GM18873 (cell line): ENCODE data around the gene RXFP1.

Source experiments
- ATAC-seq: cut with Tn5 transposase; IDR thresholded peaks from one replicate; pipeline ENCODE4 v1.9.1; 2021; ENCODE audit warnings: mild to moderate bottlenecking, moderate library complexity, moderate number of reproducible peaks; ENCODE audit not compliant: unreplicated experiment, low FRiP score

Gene RXFP1

DNA sequence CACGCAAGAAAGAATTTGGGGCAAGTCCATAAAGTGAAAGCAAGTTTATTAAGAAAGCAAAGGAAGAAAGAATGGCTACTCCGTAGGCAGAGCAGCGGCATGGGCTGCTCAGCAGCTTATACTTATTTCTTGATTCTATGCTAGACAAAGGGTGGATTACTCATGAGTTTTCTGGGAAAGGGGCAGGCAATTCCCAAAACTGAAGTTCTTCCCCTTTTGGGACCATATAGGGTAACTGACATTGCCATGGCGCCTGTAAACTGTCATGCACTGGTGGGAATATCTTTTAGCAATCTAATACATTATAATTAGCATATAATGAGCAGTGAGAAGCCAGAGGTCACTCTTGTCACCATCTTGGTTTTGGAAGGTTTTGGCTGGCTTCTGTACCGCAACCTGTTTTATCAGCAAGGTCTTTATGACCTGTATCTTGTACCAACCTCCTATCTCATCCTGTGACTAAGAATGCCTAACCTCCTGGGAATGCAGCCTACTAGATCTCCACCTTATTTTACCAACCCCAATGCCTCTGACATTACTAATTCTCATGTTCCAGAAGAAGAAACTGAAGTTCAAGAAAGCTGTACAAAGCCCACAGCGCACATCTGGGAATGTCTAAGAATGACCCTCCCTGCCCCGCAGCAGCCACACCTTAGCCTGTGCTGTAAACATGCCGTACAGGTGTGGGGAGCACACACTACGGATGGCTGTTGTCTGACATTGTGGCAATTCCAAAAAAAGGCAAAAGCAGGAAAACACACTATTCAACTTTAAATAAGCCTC lies 18.6 kb downstream of the RXFP1 start:
- ATAC-seq: no peak

DNA sequence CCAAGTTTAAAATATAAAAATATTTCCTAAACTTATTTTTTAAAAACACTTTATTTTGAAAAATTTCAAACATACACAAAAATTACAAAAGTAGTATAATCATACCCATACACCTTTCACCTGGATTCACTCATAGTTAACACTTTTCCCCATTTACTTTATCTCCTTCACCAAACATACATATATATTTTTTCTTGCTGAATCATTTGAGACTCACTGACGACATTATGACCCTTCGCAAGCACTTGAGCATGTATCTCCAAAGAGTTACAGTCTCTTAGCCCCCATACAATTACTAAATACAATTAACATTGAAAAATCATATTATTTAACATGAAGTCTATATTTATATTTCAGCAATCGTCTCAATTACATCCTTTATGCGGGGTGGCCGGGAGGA lies 19.8 kb downstream of the RXFP1 start:
- no peak for ATAC-seq

DNA sequence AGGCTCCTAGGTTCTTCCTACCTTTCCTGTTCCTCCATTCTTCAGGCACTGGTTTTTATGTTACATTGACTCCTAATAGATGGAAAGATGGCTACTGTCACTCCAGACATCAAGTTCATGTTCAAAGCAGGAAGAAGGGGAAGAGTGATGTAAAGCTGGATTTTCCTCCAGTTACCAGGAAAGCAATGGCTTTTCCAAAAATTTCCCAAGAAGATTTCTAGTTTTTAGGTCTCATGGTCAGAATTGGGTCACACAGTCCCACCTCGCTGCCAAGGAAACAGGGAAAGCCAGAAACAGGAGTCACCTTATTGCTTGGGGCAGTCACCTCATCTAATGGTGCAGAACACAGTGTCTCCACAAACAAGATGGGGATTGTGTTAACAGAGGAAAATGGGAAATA lies 21.5 kb downstream of the RXFP1 start:
- ATAC-seq: no peak

DNA sequence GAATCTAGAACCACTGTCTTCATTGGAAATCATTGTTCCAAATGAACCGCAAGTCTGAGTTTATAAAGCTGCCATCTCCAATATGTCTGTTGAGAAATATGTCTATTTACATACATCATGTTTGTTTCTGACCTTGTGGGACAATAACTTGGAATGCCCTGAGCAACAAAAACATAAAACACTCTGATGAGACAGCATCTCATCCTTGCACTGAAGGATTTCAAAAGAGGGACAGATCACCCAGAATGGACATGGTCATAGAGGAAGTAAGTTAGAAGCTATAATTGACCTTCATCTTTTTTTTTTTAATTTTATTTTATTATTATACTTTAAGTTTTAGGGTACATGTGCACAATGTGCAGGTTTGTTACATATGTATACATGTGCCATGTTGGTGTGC lies 22.5 kb downstream of the RXFP1 start:
- no peak for ATAC-seq

DNA sequence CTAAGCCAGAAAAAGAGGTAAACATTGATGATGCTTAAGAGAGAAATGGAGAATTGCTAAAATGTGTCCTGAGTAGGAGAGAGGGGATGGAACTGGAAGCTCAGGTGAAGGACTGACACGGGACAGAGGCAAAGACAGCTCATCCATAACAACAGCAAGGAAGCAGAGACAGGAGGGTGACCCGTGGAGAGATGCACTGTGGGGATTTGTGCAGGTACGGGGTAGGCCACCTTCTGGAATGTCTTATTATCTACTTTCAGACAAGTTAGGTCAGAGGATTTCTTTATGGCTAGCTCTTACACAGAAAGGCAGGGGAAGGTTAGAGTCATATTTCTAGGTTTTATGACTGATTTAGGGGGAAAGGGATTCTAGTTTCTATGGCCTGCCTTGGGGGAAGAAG lies 31.7 kb downstream of the RXFP1 start:
- no peak for ATAC-seq

DNA sequence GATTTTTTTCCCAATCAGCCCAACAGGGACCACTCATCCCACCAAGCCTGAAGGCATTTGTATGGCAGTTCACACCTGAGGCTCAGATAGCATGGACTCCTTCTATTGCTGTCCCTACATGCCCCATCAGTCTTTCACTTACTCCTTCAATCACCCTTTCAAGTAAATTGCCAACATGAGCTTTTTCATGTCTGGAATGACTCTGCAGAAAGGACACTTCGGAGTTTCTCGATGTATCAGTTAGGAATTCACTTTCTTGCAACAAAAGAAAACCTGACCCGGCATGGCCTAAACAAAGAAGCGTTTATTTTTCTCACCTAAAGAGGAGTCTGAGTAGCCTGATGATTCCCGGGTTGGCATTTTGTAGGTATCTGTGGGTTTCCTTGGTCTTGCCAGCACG lies 38.6 kb downstream of the RXFP1 start:
- no peak for ATAC-seq

DNA sequence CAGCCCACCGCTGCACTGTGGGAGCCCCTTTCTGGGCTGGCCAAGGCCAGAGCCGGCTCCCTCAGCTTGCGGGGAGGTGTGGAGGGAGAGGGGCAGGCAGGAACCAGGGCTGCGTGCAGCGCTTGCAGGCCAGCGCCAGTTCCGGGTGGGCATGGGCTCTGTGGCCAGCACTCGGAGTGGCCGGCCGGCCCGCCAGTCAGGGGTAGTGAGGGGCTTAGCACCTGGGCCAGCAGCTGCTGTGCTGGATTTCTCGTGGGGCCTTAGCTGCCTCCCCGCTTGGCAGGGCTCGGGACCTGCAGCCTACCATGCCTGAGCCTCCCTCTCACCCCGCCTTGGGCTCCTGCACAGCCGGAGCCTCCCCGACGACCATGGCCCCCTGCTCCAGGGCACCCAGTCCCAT lies 45.2 kb downstream of the RXFP1 start:
- ATAC-seq: no peak

DNA sequence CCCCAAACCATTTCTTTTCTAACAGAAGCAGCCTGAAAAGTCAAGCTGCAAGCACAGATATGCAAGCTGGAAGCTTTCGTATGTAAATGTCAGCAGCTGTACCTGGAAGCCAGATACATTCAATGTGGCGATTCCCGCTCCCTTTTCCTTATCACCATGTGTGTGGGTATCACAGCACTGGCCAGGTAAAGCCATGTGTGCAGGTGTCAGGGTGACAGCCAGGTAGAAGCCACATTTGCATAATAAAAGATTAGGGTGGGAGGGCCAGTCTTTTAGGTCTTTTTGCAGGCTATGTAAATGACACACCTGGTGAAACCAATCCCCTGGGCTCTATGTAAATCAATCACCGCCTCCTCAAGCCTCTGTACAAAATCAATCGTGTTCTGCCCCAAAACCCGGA lies 50.1 kb downstream of the RXFP1 start:
- no peak for ATAC-seq

DNA sequence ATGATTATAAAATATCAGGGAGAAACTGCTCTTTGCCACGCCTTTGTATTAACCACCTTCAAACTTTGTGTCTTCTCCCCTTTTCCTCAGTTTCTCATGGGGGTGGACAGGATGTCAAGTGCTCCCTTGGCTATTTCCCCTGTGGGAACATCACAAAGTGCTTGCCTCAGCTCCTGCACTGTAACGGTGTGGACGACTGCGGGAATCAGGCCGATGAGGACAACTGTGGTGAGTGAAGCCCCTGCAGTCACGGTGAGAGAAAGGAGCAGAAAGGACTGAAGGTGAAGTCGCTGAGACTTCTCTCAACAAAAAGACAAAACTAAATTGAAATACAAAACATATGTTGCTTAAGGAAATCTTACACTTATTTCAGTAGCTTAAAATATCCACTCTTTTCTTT lies 50.9 kb downstream of the RXFP1 start:
- ATAC-seq: no peak

DNA sequence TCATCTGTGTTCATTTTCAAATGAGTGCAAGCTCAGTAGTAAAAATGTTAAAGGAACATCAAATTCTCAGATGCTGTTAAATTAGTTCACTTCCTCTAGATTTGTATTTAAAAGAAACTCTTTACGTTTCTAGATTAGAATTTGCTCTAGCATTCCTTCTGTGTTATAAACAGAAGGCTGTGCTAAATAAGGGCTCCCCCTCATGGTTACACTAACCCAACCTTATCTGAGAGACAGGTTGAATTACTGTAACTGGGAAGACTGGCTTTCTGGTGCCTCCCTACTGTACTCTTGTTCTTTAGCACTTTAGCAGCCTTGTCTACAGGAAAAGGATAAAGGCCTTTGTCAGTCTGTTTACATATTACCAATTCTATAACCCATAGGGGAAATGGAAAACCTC lies 56.8 kb downstream of the RXFP1 start:
- no peak for ATAC-seq

DNA sequence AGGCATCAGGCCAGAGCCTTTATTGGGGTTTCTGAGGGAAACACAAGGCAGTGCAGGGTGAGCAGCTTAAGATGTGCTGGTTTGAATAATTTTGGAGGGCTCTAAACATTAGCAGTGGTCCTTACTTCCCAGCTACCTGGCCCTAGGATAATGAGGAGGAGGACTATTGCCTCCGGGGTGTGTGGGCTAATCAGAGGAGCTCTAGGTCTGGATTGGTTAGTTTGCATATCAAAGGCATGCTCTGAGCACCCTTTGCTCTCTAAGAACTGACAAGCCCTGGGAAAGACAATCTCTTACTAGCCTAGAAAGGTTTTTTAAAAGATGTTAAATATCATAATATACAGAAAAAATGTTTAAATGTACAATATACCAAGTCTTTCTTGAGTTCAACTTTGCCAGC lies 58.4 kb downstream of the RXFP1 start:
- no peak for ATAC-seq

DNA sequence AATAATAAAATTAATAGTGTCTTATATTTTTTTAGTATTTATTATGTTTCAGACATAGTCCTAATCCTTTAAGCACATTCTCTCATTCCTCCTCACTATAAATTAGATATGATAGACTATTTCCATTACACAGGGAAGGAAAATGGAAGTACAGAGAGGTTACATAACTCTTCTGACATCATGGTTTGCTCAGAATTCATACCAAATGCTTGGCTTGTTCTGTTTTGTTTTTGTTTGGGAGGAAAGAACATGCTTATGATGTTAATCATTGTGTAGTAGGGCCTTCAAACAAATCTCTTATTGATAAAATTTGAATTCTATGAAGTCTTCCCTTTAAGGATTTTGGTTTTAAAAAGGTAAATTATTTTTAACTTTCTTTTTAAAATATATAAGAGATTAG lies 59.5 kb downstream of the RXFP1 start:
- ATAC-seq: no peak

DNA sequence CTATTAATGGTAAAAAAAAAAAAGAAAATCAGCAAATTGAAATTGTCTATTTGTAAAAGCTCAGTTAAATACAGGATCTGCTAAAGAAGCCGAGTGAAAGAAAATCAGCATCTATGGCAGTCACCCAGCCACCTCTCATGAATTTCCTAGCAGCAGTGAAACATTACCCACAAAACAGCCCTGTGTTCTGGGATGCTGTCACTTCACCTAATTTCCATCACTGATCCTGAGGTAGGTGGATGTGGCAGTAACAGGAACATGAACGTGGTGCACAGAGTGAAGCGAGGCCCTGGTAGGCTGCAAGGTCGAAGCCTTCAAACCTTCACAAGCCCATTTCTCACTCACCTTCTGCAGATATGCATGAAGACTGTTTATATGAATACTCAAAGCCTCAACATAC lies 65.2 kb downstream of the RXFP1 start:
- ATAC-seq: no peak

DNA sequence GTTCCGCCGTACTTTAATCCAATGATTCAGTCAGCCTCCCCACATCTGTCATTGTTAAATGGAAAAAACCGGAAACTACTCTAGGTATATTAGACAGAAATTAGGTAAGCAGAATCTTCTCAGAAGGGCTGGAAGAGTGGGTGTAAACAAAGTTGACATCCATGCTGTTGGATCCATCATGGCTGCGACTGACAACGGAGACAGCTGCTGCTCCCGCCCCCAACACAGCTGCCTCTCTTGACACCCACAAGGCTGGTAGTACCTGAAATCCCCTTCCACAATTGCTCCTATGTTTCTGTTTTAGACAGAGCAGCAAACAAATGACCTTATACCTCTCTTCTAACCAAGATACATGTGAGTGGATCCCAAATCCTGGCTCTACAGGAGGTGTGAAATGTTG lies 66.6 kb downstream of the RXFP1 start:
- no peak for ATAC-seq

DNA sequence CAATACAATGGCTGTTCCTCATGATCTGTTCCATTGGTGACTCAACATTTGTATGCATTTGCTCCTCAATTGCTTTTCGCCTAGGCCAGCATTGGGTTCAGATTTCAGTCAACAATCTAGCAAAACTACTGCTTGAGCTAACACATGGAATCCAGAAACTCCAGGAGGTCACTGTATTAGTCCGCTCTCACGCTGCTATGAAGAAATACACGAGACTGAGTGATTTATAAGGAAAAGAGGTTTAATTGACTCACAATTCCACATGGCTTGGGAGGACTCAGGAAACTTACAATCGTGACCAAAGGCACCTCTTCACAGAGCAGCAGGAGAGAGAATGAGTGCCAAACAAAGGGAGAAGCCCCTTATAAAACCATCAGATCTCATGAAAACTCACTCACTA lies 67.1 kb downstream of the RXFP1 start:
- ATAC-seq: no peak

DNA sequence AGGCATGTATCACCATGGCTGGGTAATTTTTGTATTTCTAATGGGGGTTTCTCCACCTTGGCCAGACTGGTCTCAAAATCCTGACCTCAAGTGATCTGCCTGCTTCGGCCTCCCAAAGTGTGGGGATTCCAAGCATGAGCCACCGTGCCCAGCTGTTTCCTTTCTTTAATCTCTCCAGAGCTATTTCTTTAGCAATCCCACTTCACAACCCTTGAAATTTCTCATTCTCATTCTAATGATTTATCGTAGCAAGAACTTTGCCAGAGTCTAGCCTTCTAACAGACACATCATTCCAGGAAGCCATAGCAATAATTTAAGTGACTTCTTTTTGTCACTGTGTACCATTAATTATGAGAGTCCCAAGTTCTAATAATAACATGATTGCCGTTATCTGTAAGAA lies 68.6 kb downstream of the RXFP1 start:
- no peak for ATAC-seq

DNA sequence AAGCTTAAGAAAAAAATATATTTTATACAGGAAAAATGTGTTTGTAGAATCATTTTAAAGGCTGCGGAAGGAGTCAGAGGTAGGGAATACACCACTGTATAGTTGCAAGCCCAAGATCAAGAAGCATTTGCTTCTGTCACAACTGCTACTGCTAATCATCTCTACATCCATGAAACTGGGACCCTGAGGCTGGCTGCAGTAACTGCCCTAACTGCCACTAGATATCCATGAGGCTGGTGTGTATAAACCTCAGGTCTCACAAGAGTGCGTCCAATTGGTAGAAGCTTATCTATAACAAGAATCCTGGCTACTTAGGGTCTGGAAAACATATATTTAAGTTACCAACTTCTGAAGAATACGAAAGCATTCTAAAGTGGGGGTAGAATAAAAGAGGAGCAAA lies 69.1 kb downstream of the RXFP1 start:
- no peak for ATAC-seq

DNA sequence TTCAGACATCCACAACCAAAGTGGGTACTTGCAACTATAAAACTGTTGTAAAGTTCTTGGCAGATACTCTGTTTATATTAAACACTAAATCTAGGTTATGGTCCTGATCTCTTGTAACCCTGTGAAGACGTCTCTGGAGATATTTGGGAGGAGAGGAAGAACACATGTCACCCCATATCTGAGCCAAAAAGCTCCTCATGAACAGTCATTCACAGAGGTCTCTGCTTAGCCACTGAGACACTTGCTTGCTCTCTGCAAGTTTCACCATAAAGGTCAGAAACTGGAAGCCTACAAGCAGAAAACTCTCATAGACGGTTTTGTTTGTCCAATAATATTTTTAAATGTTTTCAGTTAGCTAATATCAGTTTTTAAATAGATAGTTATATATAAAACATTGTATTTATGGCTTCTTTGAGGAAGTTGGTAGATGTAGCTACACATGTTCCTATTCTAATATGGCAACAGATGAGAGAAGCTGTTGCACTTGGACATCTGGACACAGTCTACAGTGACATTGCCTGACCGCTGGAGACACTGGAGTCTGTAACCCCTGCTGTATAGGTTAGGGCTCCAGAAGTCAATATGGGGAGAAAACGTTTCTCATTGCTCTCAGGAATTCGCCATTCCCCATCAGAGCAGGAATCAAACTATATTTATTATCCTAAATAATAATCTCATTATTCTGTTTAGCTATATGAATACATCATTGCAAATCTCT lies 76.4 kb downstream of the RXFP1 start:
- ATAC-seq: no peak

DNA sequence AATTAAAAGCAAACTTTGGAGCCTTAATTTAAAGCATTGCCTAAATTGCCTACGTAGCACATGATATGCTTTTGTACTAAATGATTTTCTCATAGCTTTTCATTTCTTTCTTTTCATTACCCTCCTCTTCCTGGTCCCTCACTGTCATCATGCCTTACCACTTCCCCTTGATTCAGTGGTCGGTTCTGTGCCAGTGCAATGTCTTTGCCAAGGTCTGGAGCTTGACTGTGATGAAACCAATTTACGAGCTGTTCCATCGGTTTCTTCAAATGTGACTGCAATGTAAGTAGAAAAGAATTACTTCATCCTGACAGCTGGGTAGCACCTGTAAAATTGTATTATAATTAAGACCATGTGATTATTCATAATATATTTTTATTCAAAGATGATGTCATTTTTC lies 77.5 kb downstream of the RXFP1 start:
- no peak for ATAC-seq

DNA sequence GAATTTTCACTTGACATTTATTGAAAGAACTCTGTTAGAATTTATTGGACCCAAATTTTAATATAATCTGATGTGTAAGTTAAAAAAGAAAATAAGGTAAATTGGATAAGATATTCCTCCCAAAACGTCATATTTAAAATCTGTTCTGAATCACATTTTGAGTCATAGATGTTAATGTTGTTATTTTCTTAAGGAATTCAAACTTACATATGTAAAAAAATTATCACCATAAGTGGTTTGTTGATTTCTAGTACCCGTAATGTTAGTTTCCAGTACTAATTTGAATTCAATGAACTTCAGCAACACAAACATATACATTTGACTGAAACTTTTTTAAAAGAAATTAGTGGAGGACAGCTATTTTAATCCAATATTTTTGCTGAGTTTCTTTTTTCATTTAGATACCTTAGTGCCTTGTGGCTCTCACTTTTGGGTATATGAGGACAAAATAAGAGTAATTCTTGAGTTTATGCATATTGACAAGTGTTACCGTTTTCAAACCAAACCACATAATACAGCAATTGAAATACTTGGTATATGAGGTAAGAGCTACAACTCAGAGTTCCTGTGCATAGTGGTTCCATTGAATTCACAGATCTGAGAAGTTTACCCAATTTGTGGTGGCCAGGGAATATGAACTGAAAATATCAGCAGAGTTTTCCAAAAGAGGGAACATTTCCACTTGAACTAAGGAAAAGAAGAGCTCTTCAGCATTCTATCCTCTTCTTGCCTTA lies 78.2 kb downstream of the RXFP1 start:
- no peak for ATAC-seq

DNA sequence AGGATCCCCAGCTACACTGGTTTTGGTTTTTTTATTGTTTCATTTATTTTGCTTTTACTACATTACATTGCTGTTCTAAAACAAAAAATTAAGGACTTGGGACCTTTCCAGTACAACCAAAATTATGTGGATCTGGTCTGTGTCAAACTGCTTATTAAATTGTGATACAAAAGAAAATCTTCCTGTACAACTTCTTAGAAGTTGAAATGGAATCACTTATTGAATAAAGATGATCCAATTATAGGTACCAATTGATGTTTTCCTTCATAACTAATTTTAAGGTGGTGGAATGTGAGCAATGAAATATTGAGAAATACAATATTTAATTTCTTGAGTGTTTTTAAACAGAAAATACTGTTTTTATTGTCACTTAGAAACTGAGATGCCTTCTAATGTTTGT lies 82.7 kb downstream of the RXFP1 start:
- ATAC-seq: no peak

DNA sequence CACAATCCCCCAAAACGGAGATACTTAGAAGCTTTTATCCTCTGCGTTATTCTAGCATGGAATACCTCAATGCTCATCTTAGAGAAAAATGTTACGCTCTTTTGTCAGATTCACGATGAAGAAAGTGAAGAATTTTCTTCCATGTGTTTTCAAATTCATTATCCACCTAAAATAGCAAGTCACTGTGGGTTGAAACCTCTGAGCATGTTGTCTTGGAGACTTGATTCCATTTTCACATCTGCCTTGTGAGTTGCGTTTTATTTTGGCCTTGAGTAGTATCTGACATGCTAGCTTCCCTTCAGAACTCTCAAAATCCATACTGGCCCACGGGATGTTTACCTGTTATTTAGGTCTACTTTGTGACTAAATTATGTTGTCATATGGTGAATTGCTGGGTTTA lies 83.7 kb downstream of the RXFP1 start:
- ATAC-seq: no peak
